ENCODE measurements around the gene SOX2.

SOX2 gene

GRCh38 chr3:181726351-181727330, 14.9 kb downstream of the SOX2 start:
- Histone ChIP-seq H3K79me1 (ENCODE audit: low read depth, low read length) (peaks cover 2% of the 10 kb centered on the region), H2BK5ac (ENCODE audit: low read length) (peak overlapping the region; percentile 58), H3K4me1 (ENCODE audit: control insufficient read depth in 2 of 2, insufficient read depth in 1 of 2, low read depth in 1 of 2, low read length in 2 of 2) (peaks cover 31 to 83% of the 10 kb centered on the region in 2 donors), H2BK12ac (ENCODE audit: low read length) (no peak overlapping the region), H3K27me3 (ENCODE audit: control insufficient read depth in 3 of 3, insufficient read depth in 3 of 3, low read depth in 1 of 3, low read length in 3 of 3) (no peaks in the 10 kb centered on the region), H3K4ac (ENCODE audit: low read length) (peak overlapping the region; percentile 9), H2AK5ac (ENCODE audit: low read depth, low read length) (peak overlapping the region; percentile 95), H3K4me3 (ENCODE audit: low read length in 2 of 2) (peak overlapping the region; percentile 49 to 76), H3K36me3 (replicated peaks in 1 of 2; ENCODE audit: control insufficient read depth in 2 of 2, insufficient read depth in 2 of 2, low read length in 2 of 2) (peaks cover 2 to 26% of the 10 kb centered on the region in 2 donors), H3K14ac (ENCODE audit: low read length) (peak overlapping the region; percentile 4), H3K27ac (replicated peaks; ENCODE audit: low read length) (peak overlapping the region; percentile 94), H3K9ac (ENCODE audit: low read depth, low read length, poor library complexity) (peak overlapping the region; percentile 25), H2AFZ (ENCODE audit: low read length) (no peak overlapping the region), H2BK120ac (ENCODE audit: low read depth, low read length) (peak overlapping the region; percentile 49), H2BK15ac (ENCODE audit: low read length) (peak overlapping the region; percentile 39), H3K9me3 (replicated peaks in 1 of 2; ENCODE audit: control insufficient read depth in 2 of 2, insufficient read depth in 1 of 2, low read depth in 1 of 2, low read length in 2 of 2) (peaks cover 0 to 4% of the 10 kb centered on the region in 2 donors), H3K18ac (ENCODE audit: low read length) (peak overlapping the region; percentile 90), H4K91ac (ENCODE audit: low read depth, low read length, poor library complexity) (no peak overlapping the region), H4K8ac (ENCODE audit: low read depth, low read length) (no peak overlapping the region), H3K23ac (ENCODE audit: low read depth, low read length, poor library complexity) (no peak overlapping the region), H3K4me2 (ENCODE audit: insufficient read depth, low read length, poor library complexity, severe bottlenecking) (peak overlapping the region; percentile 76)
- no CpG with 5 or more reads among the region's 62 CpGs for WGBS, 2 donors (ENCODE audit: extremely low coverage in 2 of 2, insufficient read length in 2 of 2, insufficient replicate concordance in 1 of 2)
- peak; percentile 80 for DNase-seq (ENCODE audit: low spot score)

- Histone ChIP-seq H2AK5ac (ENCODE audit: low read depth, low read length) (no peak overlapping the region), H2AFZ (ENCODE audit: low read length) (no peak overlapping the region), H3K4ac (ENCODE audit: low read length) (no peak overlapping the region), H2BK120ac (ENCODE audit: low read depth, low read length) (peak overlapping the region; percentile 2), H2BK5ac (ENCODE audit: low read length) (peak overlapping the region; percentile 2), H3K4me2 (ENCODE audit: insufficient read depth, low read length, poor library complexity, severe bottlenecking) (peak overlapping the region; percentile 76), H3K14ac (ENCODE audit: low read length) (no peak overlapping the region), H3K79me1 (ENCODE audit: low read depth, low read length) (peaks cover 2% of the 10 kb centered on the region), H3K27me3 (ENCODE audit: control insufficient read depth in 3 of 3, insufficient read depth in 3 of 3, low read depth in 1 of 3, low read length in 3 of 3) (no peaks in the 10 kb centered on the region), H3K4me1 (ENCODE audit: control insufficient read depth in 2 of 2, insufficient read depth in 1 of 2, low read depth in 1 of 2, low read length in 2 of 2) (peaks cover 34 to 83% of the 10 kb centered on the region in 2 donors), H3K9me3 (replicated peaks in 1 of 2; ENCODE audit: control insufficient read depth in 2 of 2, insufficient read depth in 1 of 2, low read depth in 1 of 2, low read length in 2 of 2) (peaks cover 0 to 4% of the 10 kb centered on the region in 2 donors), H2BK15ac (ENCODE audit: low read length) (no peak overlapping the region), H4K8ac (ENCODE audit: low read depth, low read length) (no peak overlapping the region), H3K23ac (ENCODE audit: low read depth, low read length, poor library complexity) (no peak overlapping the region), H3K9ac (ENCODE audit: low read depth, low read length, poor library complexity) (no peak overlapping the region), H3K4me3 (ENCODE audit: low read length in 2 of 2) (peak overlapping the region; percentile 49 to 76), H4K91ac (ENCODE audit: low read depth, low read length, poor library complexity) (no peak overlapping the region), H3K36me3 (replicated peaks in 1 of 2; ENCODE audit: control insufficient read depth in 2 of 2, insufficient read depth in 2 of 2, low read length in 2 of 2) (peaks cover 2 to 29% of the 10 kb centered on the region in 2 donors), H2BK12ac (ENCODE audit: low read length) (no peak overlapping the region), H3K18ac (ENCODE audit: low read length) (peak overlapping the region; percentile 6), H3K27ac (replicated peaks; ENCODE audit: low read length) (peak overlapping the region; percentile 94)
- no peak for DNase-seq (ENCODE audit: low spot score)
- WGBS, 2 donors (ENCODE audit: extremely low coverage in 2 of 2, insufficient read length in 2 of 2, insufficient replicate concordance in 1 of 2), result no CpG with 5 or more reads among the region's 24 CpGs
Measured at GRCh38 chr3:181727341-181728032, 15.8 kb downstream of the SOX2 start.

- H3K27me3 ChIP-seq (ENCODE audit: control insufficient read depth in 3 of 3, insufficient read depth in 3 of 3, low read depth in 1 of 3, low read length in 3 of 3), result no peaks in the 10 kb centered on the region
- H3K14ac ChIP-seq (ENCODE audit: low read length), result no peak overlapping the region
- H3K4me2 ChIP-seq (ENCODE audit: insufficient read depth, low read length, poor library complexity, severe bottlenecking), result peak overlapping the region; percentile 58
- no peak overlapping the region for H4K91ac ChIP-seq (ENCODE audit: low read depth, low read length, poor library complexity)
- H3K4ac ChIP-seq (ENCODE audit: low read length), result no peak overlapping the region
- no peak overlapping the region for H2AFZ ChIP-seq (ENCODE audit: low read length)
- peak overlapping the region; percentile 32 for H2BK5ac ChIP-seq (ENCODE audit: low read length)
- H3K9me3 ChIP-seq (replicated peaks in 1 of 2; ENCODE audit: control insufficient read depth in 2 of 2, insufficient read depth in 1 of 2, low read depth in 1 of 2, low read length in 2 of 2), result peaks cover 0 to 4% of the 10 kb centered on the region in 2 donors
- H3K18ac ChIP-seq (ENCODE audit: low read length), result no peak overlapping the region
- H3K27ac ChIP-seq (replicated peaks; ENCODE audit: low read length), result peak overlapping the region; percentile 98
- H2BK120ac ChIP-seq (ENCODE audit: low read depth, low read length), result no peak overlapping the region
- H3K36me3 ChIP-seq (replicated peaks in 1 of 2; ENCODE audit: control insufficient read depth in 2 of 2, insufficient read depth in 2 of 2, low read length in 2 of 2), result peaks cover 0 to 26% of the 10 kb centered on the region in 2 donors
- H2BK15ac ChIP-seq (ENCODE audit: low read length), result no peak overlapping the region
- no CpG with 5 or more reads among the region's 10 CpGs for WGBS, 2 donors (ENCODE audit: extremely low coverage in 2 of 2, insufficient read length in 2 of 2, insufficient replicate concordance in 1 of 2)
- no peaks in the 10 kb centered on the region for H3K79me1 ChIP-seq (ENCODE audit: low read depth, low read length)
- H4K8ac ChIP-seq (ENCODE audit: low read depth, low read length), result no peak overlapping the region
- no peak overlapping the region for H3K9ac ChIP-seq (ENCODE audit: low read depth, low read length, poor library complexity)
- H3K4me1 ChIP-seq (ENCODE audit: control insufficient read depth in 2 of 2, insufficient read depth in 1 of 2, low read depth in 1 of 2, low read length in 2 of 2), result peaks cover 31 to 71% of the 10 kb centered on the region in 2 donors
- DNase-seq (ENCODE audit: low spot score), result no peak
- no peak overlapping the region for H2AK5ac ChIP-seq (ENCODE audit: low read depth, low read length)
- peak overlapping the region in 1 of 2 donors; percentile 49 for H3K4me3 ChIP-seq (ENCODE audit: low read length in 2 of 2)
- no peak overlapping the region for H2BK12ac ChIP-seq (ENCODE audit: low read length)
- H3K23ac ChIP-seq (ENCODE audit: low read depth, low read length, poor library complexity), result no peak overlapping the region
Measured at GRCh38 chr3:181728470-181729340, 17.0 kb downstream of the SOX2 start.

Data from neuronal stem cell (in vitro differentiated cells).